ENCODE data around the gene ZNF536. TPM values are rescaled to one million over a fixed set of nuclear protein-coding genes. Genes with fewer than 3 reads are reported as not detected.

ZNF536 gene
- total RNA-seq, 2 donors from 2014 or later, result not detected

GRCh38 chr19:30596813-30597399, 224.7 kb downstream of the ZNF536 start:
- H3K27me3 Mint-ChIP-seq, result peaks cover 23% of the 10 kb centered on the region
- no peaks in the 10 kb centered on the region for H3K36me3 Mint-ChIP-seq (ENCODE audit: low read depth)
- no peaks in the 10 kb centered on the region for H3K9me3 ChIP-seq (ENCODE audit: control insufficient read depth, low read length, poor library complexity, severe bottlenecking)
- H3K4me1 Mint-ChIP-seq, result peaks cover 2% of the 10 kb centered on the region
- DNase-seq (no peak), ATAC-seq (no peak)
- no peak overlapping the region for H3K4me3 Mint-ChIP-seq
- no peak overlapping the region for H3K27ac Mint-ChIP-seq

DNA sequence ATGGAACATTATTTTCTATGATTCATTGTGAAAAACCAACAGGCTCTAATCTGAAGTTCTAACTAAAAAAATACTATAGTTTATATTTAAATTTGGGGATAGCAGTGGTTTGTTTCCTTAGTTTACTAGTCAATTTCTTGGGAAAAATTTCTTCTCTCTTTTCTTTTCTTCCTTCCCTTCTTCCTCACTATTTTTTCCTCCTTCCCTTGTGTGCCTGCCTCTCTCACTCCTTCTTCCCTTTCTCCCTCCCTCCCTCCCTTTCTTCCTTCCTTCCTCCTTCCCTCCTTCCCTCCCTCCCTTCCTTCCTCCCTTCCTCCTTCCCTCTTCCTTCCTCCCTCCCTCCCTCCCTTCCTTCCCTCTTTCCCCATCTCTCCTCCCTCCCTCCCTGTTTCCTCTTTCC, 226.5 kb downstream of the ZNF536 start:
- DNase-seq, result no peak
- peaks cover 2% of the 10 kb centered on the region for H3K4me1 Mint-ChIP-seq
- H3K9me3 ChIP-seq (ENCODE audit: control insufficient read depth, low read length, poor library complexity, severe bottlenecking), result no peaks in the 10 kb centered on the region
- no peak for ATAC-seq
- no peak overlapping the region for H3K4me3 Mint-ChIP-seq
- no peak overlapping the region for H3K27ac Mint-ChIP-seq
- peaks cover 29% of the 10 kb centered on the region for H3K27me3 Mint-ChIP-seq
- no peaks in the 10 kb centered on the region for H3K36me3 Mint-ChIP-seq (ENCODE audit: low read depth)

DNA sequence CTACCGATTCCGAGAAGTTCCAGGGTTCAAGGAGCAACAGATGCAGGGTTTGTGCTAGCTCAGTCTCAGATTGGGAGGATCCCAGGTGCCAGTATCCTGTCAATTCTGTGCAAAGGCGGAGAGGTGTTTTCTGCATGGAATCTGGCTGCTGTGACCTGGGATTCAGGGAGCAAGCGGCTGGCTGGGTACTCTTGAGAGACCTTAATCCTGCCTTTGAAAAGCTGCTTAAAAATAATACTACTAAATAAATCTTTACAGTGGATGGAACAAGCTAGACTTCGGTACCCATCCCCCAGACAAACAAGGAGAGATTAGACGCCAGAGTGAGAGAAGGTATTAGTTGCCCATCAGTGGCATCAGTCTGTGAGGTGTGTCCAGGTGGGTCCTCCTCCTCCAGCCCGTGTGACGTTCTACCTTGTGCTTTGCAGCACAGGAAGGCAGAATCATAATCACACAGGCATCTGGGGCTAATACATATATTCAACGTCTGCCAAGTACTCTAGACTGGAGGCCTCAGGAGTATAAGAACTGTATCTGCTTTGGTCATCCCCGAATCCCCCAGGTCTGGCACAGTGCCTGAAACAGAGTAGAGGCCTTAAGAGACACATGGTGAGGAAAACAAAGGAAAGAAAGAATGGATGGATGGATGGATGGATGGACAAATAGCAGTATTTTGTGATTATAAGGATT, 230.6 kb downstream of the ZNF536 start:
- no peak for DNase-seq
- H3K9me3 ChIP-seq (ENCODE audit: control insufficient read depth, low read length, poor library complexity, severe bottlenecking), result no peaks in the 10 kb centered on the region
- H3K4me1 Mint-ChIP-seq, result no peaks in the 10 kb centered on the region
- no peaks in the 10 kb centered on the region for H3K36me3 Mint-ChIP-seq (ENCODE audit: low read depth)
- no peak overlapping the region for H3K27ac Mint-ChIP-seq
- H3K4me3 Mint-ChIP-seq, result no peak overlapping the region
- peaks cover 10% of the 10 kb centered on the region for H3K27me3 Mint-ChIP-seq
- no peak for ATAC-seq

GRCh38 chr19:30604657-30605056, 232.5 kb downstream of the ZNF536 start:
- no peak overlapping the region for H3K27ac Mint-ChIP-seq
- DNase-seq (no peak), ATAC-seq (no peak)
- no peak overlapping the region for H3K4me3 Mint-ChIP-seq
- H3K27me3 Mint-ChIP-seq, result peaks cover 10% of the 10 kb centered on the region
- no peaks in the 10 kb centered on the region for H3K36me3 Mint-ChIP-seq (ENCODE audit: low read depth)
- H3K9me3 ChIP-seq (ENCODE audit: control insufficient read depth, low read length, poor library complexity, severe bottlenecking), result no peaks in the 10 kb centered on the region
- no peaks in the 10 kb centered on the region for H3K4me1 Mint-ChIP-seq

DNA sequence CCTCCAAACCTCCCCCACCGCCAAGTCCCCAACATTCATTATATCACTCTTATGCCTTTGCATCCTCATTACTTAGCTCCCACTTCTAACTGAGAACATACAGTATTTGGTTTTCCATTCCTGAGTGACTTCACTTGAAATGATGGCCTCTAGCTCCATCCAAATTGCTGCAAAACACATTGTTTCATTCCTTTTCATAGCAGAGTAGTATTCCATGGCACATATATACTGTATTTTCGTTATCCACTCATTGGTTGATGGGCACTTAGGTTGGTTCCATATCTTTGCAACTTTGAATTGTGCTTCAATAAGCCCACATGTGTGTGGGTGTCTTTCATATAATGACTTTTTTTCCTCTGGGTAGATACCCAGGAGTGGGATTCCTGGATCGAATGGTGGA, 233.1 kb downstream of the ZNF536 start:
- no peak overlapping the region for H3K4me3 Mint-ChIP-seq

DNA sequence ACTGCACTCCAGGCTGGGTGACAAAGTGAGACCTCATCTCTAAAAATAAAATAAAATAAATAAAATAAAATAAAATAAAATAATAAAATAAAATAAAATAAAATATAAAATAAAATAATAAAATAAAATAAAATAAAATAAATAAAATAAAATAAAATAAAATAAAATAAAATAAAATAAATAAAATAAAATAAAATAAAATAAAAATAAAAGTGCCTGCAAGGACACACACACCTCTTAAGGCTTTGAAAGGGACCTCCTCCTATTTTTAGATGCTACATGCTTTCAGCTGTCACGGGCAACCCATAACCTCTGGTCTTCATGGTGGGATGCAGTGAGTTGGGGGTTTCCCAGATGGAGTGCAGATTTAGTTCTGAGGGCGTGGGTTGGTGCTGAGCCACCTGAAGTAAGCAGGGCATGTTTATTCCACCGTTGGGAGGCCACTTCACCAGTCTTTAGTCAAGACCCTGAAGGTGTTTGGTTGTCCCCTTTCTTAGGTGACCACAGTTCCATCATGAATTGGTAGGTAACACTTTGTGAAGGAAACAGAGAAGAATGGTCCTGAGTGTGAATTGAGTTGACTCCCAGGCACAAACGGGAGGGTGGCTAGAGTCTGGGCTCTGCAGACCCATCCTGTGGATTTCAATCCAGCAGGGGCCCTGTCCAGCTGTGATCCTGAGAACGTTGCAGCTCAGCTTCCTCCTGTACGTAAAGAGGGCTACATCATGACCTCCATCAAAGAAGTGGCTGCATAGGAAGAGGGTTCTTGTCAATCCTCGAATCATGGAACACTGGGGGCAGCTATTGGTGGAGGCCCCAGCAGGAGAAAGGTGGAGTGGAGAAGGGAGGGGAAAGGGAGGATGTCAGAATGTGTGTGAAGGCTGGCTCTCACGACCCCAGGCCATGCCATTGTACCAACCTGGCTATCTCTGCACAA, 234.2 kb downstream of the ZNF536 start:
- Mint-ChIP-seq H3K27me3 (peaks cover 9% of the 10 kb centered on the region), H3K4me3 (no peak overlapping the region), H3K36me3 (ENCODE audit: low read depth) (no peaks in the 10 kb centered on the region), H3K27ac (no peak overlapping the region), H3K4me1 (no peaks in the 10 kb centered on the region)
- ATAC-seq (no peak), DNase-seq (no peak)
- H3K9me3 ChIP-seq (ENCODE audit: control insufficient read depth, low read length, poor library complexity, severe bottlenecking), result no peaks in the 10 kb centered on the region

More for the DNA sequence above, 233.1 kb downstream of the ZNF536 start:
- peaks cover 10% of the 10 kb centered on the region for H3K27me3 Mint-ChIP-seq
- no peaks in the 10 kb centered on the region for H3K9me3 ChIP-seq (ENCODE audit: control insufficient read depth, low read length, poor library complexity, severe bottlenecking)
- H3K4me1 Mint-ChIP-seq, result no peaks in the 10 kb centered on the region
- DNase-seq (no peak), ATAC-seq (no peak)
- no peak overlapping the region for H3K27ac Mint-ChIP-seq
- no peaks in the 10 kb centered on the region for H3K36me3 Mint-ChIP-seq (ENCODE audit: low read depth)
